ENCODE results near the gene MAMLD1. TPM values are rescaled to one million over a fixed set of nuclear protein-coding genes. Genes with fewer than 3 reads are reported as not detected.

The MAMLD1 gene
- total and polyA plus RNA-seq, 2 donors (not counting 3 experiments of a cell fraction or from before 2014, with no cell fraction given), result 2.5 to 5.6 TPM

DNA sequence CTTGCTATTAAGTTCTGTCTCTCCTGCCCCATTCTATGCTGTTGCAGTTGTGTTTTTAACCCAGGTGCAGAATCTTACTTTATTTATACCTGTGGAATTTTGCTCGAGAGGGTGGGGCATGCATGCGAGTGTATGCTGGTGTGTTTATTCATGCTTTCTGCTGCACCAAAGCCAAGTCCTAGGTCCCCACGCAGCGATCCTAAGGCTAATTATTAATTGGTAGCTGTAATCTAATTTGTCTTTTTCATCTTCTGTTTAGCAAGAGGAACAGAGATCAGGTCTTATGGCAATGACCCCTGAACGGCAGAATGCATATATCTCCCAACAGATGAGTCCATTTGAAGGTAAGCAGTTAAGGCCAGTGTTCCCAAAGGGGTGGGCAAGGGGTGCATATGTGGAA is 146.6 kb downstream of the MAMLD1 start:
- CTCF ChIA-PET, result no interaction called here
- dilution Hi-C loops (cut with MboI; ENCODE audit: extremely low pct_ligation_motif_present, low sequenced_read_pairs), result no loop called here
- H3K36me3 ChIP-seq (ENCODE audit: control insufficient read depth in 2 of 2, extremely low read depth in 1 of 2, insufficient read depth in 2 of 2, low read length in 2 of 2), result no peaks in the 10 kb centered on the region
- no peaks in the 10 kb centered on the region for H3K9me1 ChIP-seq (replicated peaks; ENCODE audit: control insufficient read depth, extremely low read depth, insufficient read depth, low read length)
- no peak for DNase-seq (ENCODE audit: low read depth, low spot score)
- no peak for FAIRE-seq
- POLR2A ChIA-PET, result no interaction called here
- BruUV-seq (replicated peaks), result no TSS peak
- no peaks in the 10 kb centered on the region for H3K27me3 ChIP-seq (ENCODE audit: control insufficient read depth in 2 of 2, insufficient read depth in 2 of 2, low read length in 2 of 2)
- H3K9ac ChIP-seq (replicated peaks; ENCODE audit: extremely low read depth, insufficient read depth, low read length), result no peak overlapping the region
- H3K4me1 ChIP-seq (ENCODE audit: control insufficient read depth, extremely low read depth, insufficient read depth, low read length), result peaks cover 46% of the 10 kb centered on the region
- no peak overlapping the region for H3K4me3 ChIP-seq (replicated peaks in 1 of 3; ENCODE audit: insufficient read depth in 1 of 3, low read depth in 1 of 3, low read length in 3 of 3)
- H3K9me3 ChIP-seq (replicated peaks; ENCODE audit: control insufficient read depth, insufficient read depth, low read length), result no peaks in the 10 kb centered on the region
- no peak overlapping the region for H3K27ac ChIP-seq (ENCODE audit: insufficient read depth, low read depth, low read length)
- intact Hi-C loops (cut with micrococcal nuclease), result loop anchor here (5.0 to 10.0 kb wide), 3 partner anchors 62 to 425 kb away; no protein-coding TSS in a partner anchor
- H4K20me1 ChIP-seq (replicated peaks; ENCODE audit: control insufficient read depth, extremely low read depth, insufficient read depth, low read length), result no peaks in the 10 kb centered on the region
- no peaks in the 10 kb centered on the region for H3K79me2 ChIP-seq (ENCODE audit: control insufficient read depth, insufficient read depth, low read length)
- no peak for TF ChIP-seq EZH2 (IDR thresholded peaks at IDR 0.05; ENCODE audit: borderline replicate concordance, low read depth, low read length, severe bottlenecking)
- no peak for TF ChIP-seq JUN (IDR thresholded peaks at IDR 0.05; ENCODE audit: borderline replicate concordance, insufficient read depth, insufficient read length, low read depth)
- TF ChIP-seq CTCF (IDR thresholded peaks at IDR 0.05; ENCODE audit: extremely low read depth in 1 of 2, insufficient read depth in 1 of 2, low read depth in 1 of 2, low read length in 2 of 2), result no peak
- TF ChIP-seq MYC (IDR thresholded peaks at IDR 0.05; ENCODE audit: low read depth, low read length), result no peak
- no peak for TF ChIP-seq POLR2AphosphoS5 (IDR thresholded peaks at IDR 0.05; ENCODE audit: insufficient read depth, low read depth, low read length)
- TF ChIP-seq, protein P1, sequence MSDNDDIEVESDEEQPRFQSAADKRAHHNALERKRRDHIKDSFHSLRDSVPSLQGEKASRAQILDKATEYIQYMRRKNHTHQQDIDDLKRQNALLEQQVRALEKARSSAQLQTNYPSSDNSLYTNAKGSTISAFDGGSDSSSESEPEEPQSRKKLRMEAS (IDR thresholded peaks at IDR 0.05; ENCODE audit: insufficient read depth, insufficient read length), result no peak
- TF ChIP-seq GATA2 (IDR thresholded peaks at IDR 0.05; ENCODE audit: insufficient read depth, insufficient read length, low read depth, low read length), result no peak
- TF ChIP-seq POLR2A (IDR thresholded peaks at IDR 0.05; ENCODE audit: low read depth, low read length), result no peak
- TF ChIP-seq FOS (IDR thresholded peaks at IDR 0.05; ENCODE audit: borderline replicate concordance, insufficient read depth, low read length), result no peak
- H3K4me2 ChIP-seq (ENCODE audit: insufficient read depth, low read length), result no peak overlapping the region
- H2AFZ ChIP-seq (ENCODE audit: low read depth, low read length), result no peak overlapping the region

Data from endothelial cell of umbilical vein (primary cell).